Endothelial cell of umbilical vein (primary cell): ENCODE measurements around the gene VGLL1. TPM values are rescaled to one million over a fixed set of nuclear protein-coding genes. Genes with fewer than 3 reads are reported as not detected.

ENCODE experiments used
- BruUV-seq: library from RNA; stranded (reverse); fragments of 400-500 nt; replicated peaks from 2 replicates; lab custom pipeline; 2021; lab: Mats Ljungman, UMichigan
- CTCF ChIA-PET: fragments of 300-600, 350-600 bp; sonication (Branson Sonifier 250); formaldehyde crosslinking; loops from one replicate; lab custom pipeline; 2021; ENCODE audit warnings: antibody characterized with exemption, inconsistent platforms; lab: Charles Lee
- POLR2A ChIA-PET: fragments of 300-600, 350-600 bp; sonication (Branson Sonifier 250); formaldehyde crosslinking; loops from one replicate; lab custom pipeline; 2021; ENCODE audit warnings: antibody characterized with exemption, inconsistent platforms; lab: Charles Lee
- DNase-seq: peaks from one replicate; pipeline ENCODE4 v3.0.0-alpha.2; 2011; ENCODE audit warnings: low read depth, low spot score
- FAIRE-seq: peaks from 2 replicates; lab custom pipeline; 2011; peaks lifted over from hg19 to GRCh38; lab: Jason Lieb, UNC
- H2AFZ ChIP-seq: 2 replicates; pipeline ENCODE4 v1.6.0; 2012; ENCODE audit warnings: low read depth, low read length, control low read depth, inconsistent platforms
- H3K27ac ChIP-seq: 2 replicates; pipeline ENCODE4 v1.5.1; 2011; ENCODE audit warnings: low read depth, mild to moderate bottlenecking, control low read depth, low read length, moderate library complexity; ENCODE audit not compliant: insufficient read depth
- H3K27me3 ChIP-seq, 2 experiments: 2 replicates each; pipeline versions ENCODE4 v1.6.0 to v1.6.1; 2011; ENCODE audit warnings: low read length in 2 of 2, mixed read lengths in 1 of 2; ENCODE audit not compliant: control insufficient read depth in 2 of 2, insufficient read depth in 2 of 2
- H3K36me3 ChIP-seq, 2 experiments: 2 replicates in 1 of 2; 3 replicates in 1 of 2; pipeline ENCODE4 v1.5.1; 2011; ENCODE audit warnings: low read length in 2 of 2, mild to moderate bottlenecking in 1 of 2, moderate library complexity in 1 of 2; ENCODE audit not compliant: control insufficient read depth in 2 of 2, insufficient read depth in 2 of 2; ENCODE audit errors: extremely low read depth in 1 of 2
- H3K4me1 ChIP-seq: 3 replicates; pipeline ENCODE4 v1.5.1; 2011; ENCODE audit warnings: mild to moderate bottlenecking, low read length; ENCODE audit not compliant: control insufficient read depth, insufficient read depth; ENCODE audit errors: extremely low read depth
- H3K4me2 ChIP-seq: 2 replicates; pipeline ENCODE4 v1.6.1; 2011; ENCODE audit warnings: low read length, control low read depth, mixed read lengths; ENCODE audit not compliant: insufficient read depth
- H3K4me3 ChIP-seq, 3 experiments: fragments of 200-600 bp in 1 of 3; sonication (generic), shearing (Covaris generic) in 1 of 3; replicated peaks in 1 of 3; 2 replicates each; pipeline ENCODE4 v1.5.1; 2011 to 2016; ENCODE audit warnings: control low read depth in 3 of 3, low read length in 3 of 3, mild to moderate bottlenecking in 2 of 3, inconsistent platforms in 1 of 3, low read depth in 1 of 3, moderate library complexity in 1 of 3; ENCODE audit not compliant: insufficient read depth in 1 of 3
- H3K79me2 ChIP-seq: 2 replicates; pipeline ENCODE4 v1.6.0; 2012; ENCODE audit warnings: low read length, inconsistent platforms; ENCODE audit not compliant: control insufficient read depth, insufficient read depth
- H3K9ac ChIP-seq: replicated peaks from 2 replicates; pipeline ENCODE3; 2011; ENCODE audit warnings: low read length, control low read depth; ENCODE audit not compliant: insufficient read depth; ENCODE audit errors: extremely low read depth
- H3K9me1 ChIP-seq: replicated peaks from 3 replicates; pipeline ENCODE4 v1.6.0; 2011; ENCODE audit warnings: mild to moderate bottlenecking, low read length; ENCODE audit not compliant: control insufficient read depth, insufficient read depth; ENCODE audit errors: extremely low read depth
- H3K9me3 ChIP-seq: replicated peaks from 2 replicates; pipeline ENCODE4 v1.5.1; 2012; ENCODE audit warnings: low read length, inconsistent platforms; ENCODE audit not compliant: control insufficient read depth, insufficient read depth
- H4K20me1 ChIP-seq: replicated peaks from 2 replicates; pipeline ENCODE3; 2011; ENCODE audit warnings: mild to moderate bottlenecking, low read length; ENCODE audit not compliant: control insufficient read depth, insufficient read depth; ENCODE audit errors: extremely low read depth
- EZH2 ChIP-seq: IDR thresholded peaks from 2 replicates; pipeline ENCODE4 v1.6.1; 2012; ENCODE audit warnings: borderline replicate concordance, low read depth, mild to moderate bottlenecking, moderate library complexity, low read length, inconsistent platforms; ENCODE audit not compliant: severe bottlenecking
- FOS ChIP-seq: IDR thresholded peaks from 2 replicates; pipeline ENCODE4 v1.6.1; 2011; ENCODE audit warnings: mild to moderate bottlenecking, low read length, moderate library complexity, borderline replicate concordance; ENCODE audit not compliant: insufficient read depth
- GATA2 ChIP-seq: IDR thresholded peaks from 2 replicates; pipeline ENCODE4 v1.7.0; 2011; ENCODE audit warnings: low read depth, mild to moderate bottlenecking, moderate library complexity, mixed read lengths, low read length; ENCODE audit not compliant: insufficient read length, insufficient read depth
- JUN ChIP-seq: IDR thresholded peaks from 2 replicates; pipeline ENCODE4 v1.6.1; 2011; ENCODE audit warnings: borderline replicate concordance, low read depth; ENCODE audit not compliant: insufficient read length, insufficient read depth
- MAX ChIP-seq: IDR thresholded peaks from 2 replicates; pipeline ENCODE4 v1.6.1; 2011; ENCODE audit not compliant: insufficient read depth, insufficient read length
- MYC ChIP-seq: IDR thresholded peaks from one replicate; pipeline ENCODE4 v1.6.1; 2011; ENCODE audit warnings: mild to moderate bottlenecking, low read depth, low read length
- POLR2A ChIP-seq: IDR thresholded peaks from 2 replicates; pipeline ENCODE4 v1.6.1; 2012; ENCODE audit warnings: low read depth, mild to moderate bottlenecking, control low read depth, low read length
- POLR2AphosphoS5 ChIP-seq: IDR thresholded peaks from 2 replicates; pipeline ENCODE4 v1.6.1; 2012; ENCODE audit warnings: low read depth, mild to moderate bottlenecking, control low read depth, low read length, moderate library complexity; ENCODE audit not compliant: insufficient read depth
- dilution Hi-C: fragments of 300-500 bp; cut with MboI; formaldehyde crosslinking; loops from one replicate; pipeline ENCODE4 v1.15.0; 2019; ENCODE audit warnings: low sequenced_read_pairs; ENCODE audit not compliant: extremely low pct_ligation_motif_present
- intact Hi-C: fragments of 100-400 bp; cut with micrococcal nuclease; formaldehyde crosslinking; loops from one replicate; pipeline ENCODE4 v1.10.0; 2022
- polyA plus RNA-seq, 4 experiments: library from polyadenylated mRNA; depleted of rRNA in 3 of 4; stranded (reverse) in 3 of 4; unstranded in 1 of 4; fragments of >200 nt; gene quantifications; 2 replicates each; pipeline versions ENCODE4 v1.2.1 to v1.2.3, GENCODE V29; 2011 to 2012; ENCODE audit warnings: missing spikeins in 1 of 4
- total RNA-seq: library from RNA; stranded (reverse); gene quantifications from 2 replicates; pipeline ENCODE4 v1.2.3, GENCODE V29; 2021
- TF ChIP-seq, protein P1 (sequence below), 2 donors: IDR thresholded peaks; 1 replicate in 1 of 2; 2 replicates in 1 of 2; pipeline ENCODE4 v1.5.1; 2011; ENCODE audit warnings: low read length in 2 of 2, mild to moderate bottlenecking in 2 of 2, moderate library complexity in 2 of 2, control low read depth in 1 of 2, inconsistent platforms in 1 of 2, low read depth in 1 of 2; ENCODE audit not compliant: insufficient read depth in 1 of 2; ENCODE audit errors: extremely low read depth in 1 of 2

Gene VGLL1
- total and polyA plus RNA-seq, 2 donors (not counting 3 experiments of a cell fraction or from before 2014, with no cell fraction given): not detected

GRCh38 chrX:136541294-136541693 lies 9.3 kb downstream of the VGLL1 start:
- Histone ChIP-seq H3K79me2 (no peaks in the 10 kb centered on the region), H3K27ac (no peak overlapping the region), H3K4me2 (no peak overlapping the region), H3K9ac (no peak overlapping the region), H3K36me3 (no peaks in the 10 kb centered on the region), H3K9me1 (no peaks in the 10 kb centered on the region), H2AFZ (no peak overlapping the region), H3K9me3 (no peaks in the 10 kb centered on the region), H3K27me3 (no peaks in the 10 kb centered on the region), H3K4me1 (no peaks in the 10 kb centered on the region), H4K20me1 (no peaks in the 10 kb centered on the region), H3K4me3 (no peak overlapping the region)
- dilution Hi-C loops (no loop called here), intact Hi-C loops (no loop called here)
- no peak for TF ChIP-seq MAX
- TF ChIP-seq, protein P1, sequence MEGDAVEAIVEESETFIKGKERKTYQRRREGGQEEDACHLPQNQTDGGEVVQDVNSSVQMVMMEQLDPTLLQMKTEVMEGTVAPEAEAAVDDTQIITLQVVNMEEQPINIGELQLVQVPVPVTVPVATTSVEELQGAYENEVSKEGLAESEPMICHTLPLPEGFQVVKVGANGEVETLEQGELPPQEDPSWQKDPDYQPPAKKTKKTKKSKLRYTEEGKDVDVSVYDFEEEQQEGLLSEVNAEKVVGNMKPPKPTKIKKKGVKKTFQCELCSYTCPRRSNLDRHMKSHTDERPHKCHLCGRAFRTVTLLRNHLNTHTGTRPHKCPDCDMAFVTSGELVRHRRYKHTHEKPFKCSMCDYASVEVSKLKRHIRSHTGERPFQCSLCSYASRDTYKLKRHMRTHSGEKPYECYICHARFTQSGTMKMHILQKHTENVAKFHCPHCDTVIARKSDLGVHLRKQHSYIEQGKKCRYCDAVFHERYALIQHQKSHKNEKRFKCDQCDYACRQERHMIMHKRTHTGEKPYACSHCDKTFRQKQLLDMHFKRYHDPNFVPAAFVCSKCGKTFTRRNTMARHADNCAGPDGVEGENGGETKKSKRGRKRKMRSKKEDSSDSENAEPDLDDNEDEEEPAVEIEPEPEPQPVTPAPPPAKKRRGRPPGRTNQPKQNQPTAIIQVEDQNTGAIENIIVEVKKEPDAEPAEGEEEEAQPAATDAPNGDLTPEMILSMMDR (IDR thresholded peaks at IDR 0.05; ENCODE audit: extremely low read depth in 1 of 2, insufficient read depth in 1 of 2, low read depth in 1 of 2, low read length in 2 of 2): no peak
- no peak for TF ChIP-seq MYC
- no peak for TF ChIP-seq GATA2
- TF ChIP-seq EZH2: no peak
- no peak for TF ChIP-seq POLR2A
- no peak for TF ChIP-seq JUN
- TF ChIP-seq POLR2AphosphoS5: no peak
- no peak for TF ChIP-seq FOS
- FAIRE-seq (no peak), DNase-seq (no peak)
- ChIA-PET POLR2A (no interaction called here), CTCF (no interaction called here)
- no TSS peak for BruUV-seq
